Esophagus squamous epithelium (tissue), 4 donors: Measurements from ENCODE around the gene SLC6A3.

Experiments
- POLR2A ChIP-seq, 4 donors: fragments of 450-650 bp; IDR thresholded peaks; one replicate each; pipeline ENCODE4 v1.6.1; 2017; ENCODE audit warnings: antibody characterized with exemption in 4 of 4, mild to moderate bottlenecking in 4 of 4, moderate library complexity in 3 of 4
- TF ChIP-seq, protein P1 (sequence below), 6 experiments: fragments of 450-650 bp in 4 of 6; fragments of 200-600 bp in 2 of 6; sonication (generic) in 2 of 6; IDR thresholded peaks; one replicate each; pipeline ENCODE4 v1.5.1; 2016 to 2019; ENCODE audit warnings: antibody characterized with exemption in 6 of 6, mild to moderate bottlenecking in 4 of 6, moderate library complexity in 4 of 6

DNA sequence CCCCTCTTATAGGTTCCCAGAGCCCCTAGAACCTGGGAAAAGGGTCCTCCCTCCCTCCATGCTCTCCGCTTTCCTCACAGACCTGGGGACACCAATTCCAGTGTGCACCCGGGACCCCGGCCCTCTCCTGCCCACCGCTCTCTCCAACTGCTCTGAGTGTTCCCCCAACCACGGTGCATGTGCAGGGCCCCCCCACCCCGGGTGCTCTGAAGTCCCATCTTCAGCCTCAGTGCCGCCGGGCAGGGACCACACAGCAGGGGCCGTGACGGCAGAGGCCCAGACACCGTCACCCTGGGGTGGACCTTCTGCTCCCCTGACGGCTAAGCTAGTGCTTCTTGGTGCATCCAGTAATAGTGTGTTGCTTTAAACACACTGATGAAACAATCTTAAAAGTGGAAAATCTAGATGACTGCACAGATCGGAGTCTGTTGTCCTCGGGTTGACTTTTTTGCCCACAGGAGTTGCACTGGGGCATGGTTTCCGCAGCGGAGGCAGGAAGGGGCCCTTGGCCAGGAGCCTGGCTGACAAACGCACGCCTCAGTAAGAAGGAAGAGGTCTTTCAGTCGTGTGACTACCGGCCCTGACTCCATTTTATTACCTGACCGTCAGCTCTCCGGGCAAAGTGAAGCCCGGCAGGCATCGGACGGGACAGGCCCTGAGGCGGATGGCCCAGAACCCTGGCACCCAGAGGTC lies 36.2 kb upstream of the SLC6A3 start:
- TF ChIP-seq, protein P1, sequence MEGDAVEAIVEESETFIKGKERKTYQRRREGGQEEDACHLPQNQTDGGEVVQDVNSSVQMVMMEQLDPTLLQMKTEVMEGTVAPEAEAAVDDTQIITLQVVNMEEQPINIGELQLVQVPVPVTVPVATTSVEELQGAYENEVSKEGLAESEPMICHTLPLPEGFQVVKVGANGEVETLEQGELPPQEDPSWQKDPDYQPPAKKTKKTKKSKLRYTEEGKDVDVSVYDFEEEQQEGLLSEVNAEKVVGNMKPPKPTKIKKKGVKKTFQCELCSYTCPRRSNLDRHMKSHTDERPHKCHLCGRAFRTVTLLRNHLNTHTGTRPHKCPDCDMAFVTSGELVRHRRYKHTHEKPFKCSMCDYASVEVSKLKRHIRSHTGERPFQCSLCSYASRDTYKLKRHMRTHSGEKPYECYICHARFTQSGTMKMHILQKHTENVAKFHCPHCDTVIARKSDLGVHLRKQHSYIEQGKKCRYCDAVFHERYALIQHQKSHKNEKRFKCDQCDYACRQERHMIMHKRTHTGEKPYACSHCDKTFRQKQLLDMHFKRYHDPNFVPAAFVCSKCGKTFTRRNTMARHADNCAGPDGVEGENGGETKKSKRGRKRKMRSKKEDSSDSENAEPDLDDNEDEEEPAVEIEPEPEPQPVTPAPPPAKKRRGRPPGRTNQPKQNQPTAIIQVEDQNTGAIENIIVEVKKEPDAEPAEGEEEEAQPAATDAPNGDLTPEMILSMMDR (IDR thresholded peaks at IDR 0.05): no peak
- TF ChIP-seq POLR2A (IDR thresholded peaks at IDR 0.05): no peak
